ENCODE measurements around the gene SPSB2.
"Not testable (repeated sequence)": the region's sequence is repeated elsewhere in the genome, so short reads cannot be mapped to it uniquely, and the experiment has no call there.

Gene SPSB2

DNA sequence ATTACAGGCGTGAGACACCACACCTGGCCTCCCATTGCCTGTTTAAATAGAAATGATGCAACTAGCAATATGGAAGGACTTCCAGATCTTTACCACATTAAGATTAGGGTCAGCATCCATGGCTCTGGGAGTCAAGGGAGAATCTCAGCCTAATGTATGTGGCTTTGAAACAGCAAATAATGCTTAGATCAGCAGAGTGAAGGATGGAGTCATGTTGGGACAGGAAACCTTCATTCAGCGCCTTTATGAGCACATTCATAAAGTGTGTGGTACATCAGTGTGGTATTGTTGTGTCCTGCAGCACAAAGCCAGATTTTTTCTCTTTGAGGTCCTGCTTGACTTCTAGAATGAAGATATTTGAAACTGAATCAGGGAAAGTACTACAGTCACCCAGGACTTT, 15.3 kb upstream of the SPSB2 start:
- no peak for TF ChIP-seq POU2F2 (IDR thresholded peaks at IDR 0.05; ENCODE audit: low read depth, low read length)
- no peak for TF ChIP-seq PAX5 (IDR thresholded peaks at IDR 0.05; ENCODE audit: insufficient read depth, low read length, severe bottlenecking)
- FAIRE-seq (no peak), DNase-seq (ENCODE audit: insufficient read length, low spot score) (no peak)

DNA sequence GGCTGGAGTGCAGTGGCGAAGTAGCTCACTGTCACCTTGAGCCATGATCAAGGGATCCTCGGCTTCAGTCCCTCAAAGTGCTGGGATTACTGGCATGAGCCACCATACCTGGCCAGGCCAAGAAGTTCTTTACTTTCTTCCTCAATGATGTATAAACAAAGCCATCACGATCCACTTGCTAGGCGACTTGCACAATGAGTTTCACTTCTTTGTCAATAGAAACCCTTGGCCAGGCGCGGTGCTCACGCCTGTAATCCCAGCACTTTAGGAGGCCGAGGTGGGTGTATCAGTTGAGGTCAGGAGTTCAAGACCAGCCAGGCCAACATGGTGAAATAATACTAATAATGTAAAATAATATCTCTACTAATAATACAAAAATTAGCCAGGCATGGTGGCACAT, 14.4 kb upstream of the SPSB2 start:
- DNase-seq (ENCODE audit: insufficient read length, low spot score) (no peak), FAIRE-seq (no peak)
- TF ChIP-seq POLR2A (IDR thresholded peaks at IDR 0.05; ENCODE audit: low read depth, low read length): no peak
- TF ChIP-seq POLR2AphosphoS5 (IDR thresholded peaks at IDR 0.05; ENCODE audit: low read depth, low read length): no peak
- no peak for TF ChIP-seq PAX5 (IDR thresholded peaks at IDR 0.05; ENCODE audit: insufficient read depth, low read length, severe bottlenecking)
- no peak for TF ChIP-seq SPI1 (IDR thresholded peaks at IDR 0.05; ENCODE audit: low read depth, low read length)
- no peak for TF ChIP-seq POU2F2 (IDR thresholded peaks at IDR 0.05; ENCODE audit: low read depth, low read length)
- no peak for TF ChIP-seq TAF1 (IDR thresholded peaks at IDR 0.05; ENCODE audit: low read depth, low read length)

DNA sequence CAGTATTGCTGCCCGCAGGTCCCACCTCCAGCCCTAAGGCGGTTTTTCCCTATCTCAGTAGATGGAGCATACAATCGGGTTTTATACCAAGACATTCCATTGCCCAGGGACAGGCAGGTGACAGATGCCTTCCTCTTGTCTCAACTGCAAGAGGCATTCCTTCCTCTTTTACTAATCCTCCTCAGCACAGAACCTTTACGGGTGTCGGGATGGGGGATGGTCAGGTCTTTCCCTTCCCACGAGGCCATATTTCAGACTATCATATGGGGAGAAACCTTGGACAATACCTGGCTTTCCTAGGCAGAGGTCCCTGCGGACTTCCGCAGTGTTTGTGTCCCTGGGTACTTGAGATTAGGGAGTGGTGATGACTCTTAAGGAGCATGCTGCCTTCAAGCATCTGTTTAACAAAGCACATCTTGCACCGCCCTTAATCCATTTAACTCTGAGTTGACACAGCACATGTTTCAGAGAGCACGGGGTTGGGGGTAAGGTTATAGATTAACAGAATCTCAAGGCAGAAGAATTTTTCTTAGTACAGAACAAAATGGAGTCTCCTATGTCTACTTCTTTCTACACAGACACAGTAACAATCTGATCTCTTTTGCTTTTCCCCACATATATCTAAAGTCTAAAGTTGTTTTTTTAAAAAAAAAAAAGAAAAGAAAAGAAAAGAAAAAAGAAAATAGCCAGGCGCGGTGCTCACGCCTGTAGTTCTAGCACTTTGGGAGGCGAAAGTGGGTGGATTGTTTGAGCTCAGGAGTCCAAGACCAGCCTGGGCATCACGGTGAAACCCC, 13.3 kb upstream of the SPSB2 start:
- not testable (repeated sequence) for DNase-seq (ENCODE audit: insufficient read length, low spot score); FAIRE-seq

DNA sequence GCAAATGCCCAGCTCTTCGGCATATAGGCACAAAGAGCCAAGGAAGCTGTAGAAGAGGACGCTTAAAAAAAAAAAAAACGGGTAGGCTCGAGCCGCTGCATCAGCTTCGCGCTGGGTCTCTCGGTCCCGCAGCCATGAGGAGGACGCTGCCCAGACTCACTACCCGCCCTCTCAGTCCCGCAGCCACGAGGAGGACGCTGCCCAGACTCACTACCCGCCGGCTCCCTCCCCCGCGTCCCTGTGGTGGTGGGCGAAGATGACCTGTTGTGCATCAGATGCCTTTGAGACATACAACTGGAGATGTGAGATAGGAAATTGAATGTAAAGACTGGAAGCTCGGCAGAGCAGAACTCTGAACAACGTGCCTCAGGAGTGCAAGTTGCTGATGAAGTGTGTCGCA, 11.4 kb upstream of the SPSB2 start:
- no peak for DNase-seq (ENCODE audit: insufficient read length, low spot score)
- FAIRE-seq: no peak
- TF ChIP-seq PAX5 (IDR thresholded peaks at IDR 0.05; ENCODE audit: insufficient read depth, low read length, severe bottlenecking): no peak
- TF ChIP-seq POU2F2 (IDR thresholded peaks at IDR 0.05; ENCODE audit: low read depth, low read length): no peak
- TF ChIP-seq TAF1 (IDR thresholded peaks at IDR 0.05; ENCODE audit: low read depth, low read length): no peak
- no peak for TF ChIP-seq SPI1 (IDR thresholded peaks at IDR 0.05; ENCODE audit: low read depth, low read length)
- TF ChIP-seq POLR2AphosphoS5 (IDR thresholded peaks at IDR 0.05; ENCODE audit: low read depth, low read length): no peak
- TF ChIP-seq POLR2A (IDR thresholded peaks at IDR 0.05; ENCODE audit: low read depth, low read length): no peak

GRCh38 chr12:6883683-6884082, 10.6 kb upstream of the SPSB2 start:
- FAIRE-seq (no peak), DNase-seq (ENCODE audit: insufficient read length, low spot score) (no peak)
- no peak for TF ChIP-seq PAX5 (IDR thresholded peaks at IDR 0.05; ENCODE audit: insufficient read depth, low read length, severe bottlenecking)
- no peak for TF ChIP-seq TAF1 (IDR thresholded peaks at IDR 0.05; ENCODE audit: low read depth, low read length)
- TF ChIP-seq POLR2A (IDR thresholded peaks at IDR 0.05; ENCODE audit: low read depth, low read length): no peak
- TF ChIP-seq POLR2AphosphoS5 (IDR thresholded peaks at IDR 0.05; ENCODE audit: low read depth, low read length): no peak
- TF ChIP-seq SPI1 (IDR thresholded peaks at IDR 0.05; ENCODE audit: low read depth, low read length): no peak
- TF ChIP-seq POU2F2 (IDR thresholded peaks at IDR 0.05; ENCODE audit: low read depth, low read length): no peak

GRCh38 chr12:6883252-6883651, 10.1 kb upstream of the SPSB2 start:
- DNase-seq (ENCODE audit: insufficient read length, low spot score): no peak
- FAIRE-seq: no peak
- TF ChIP-seq TAF1 (IDR thresholded peaks at IDR 0.05; ENCODE audit: low read depth, low read length) (no peak), SPI1 (IDR thresholded peaks at IDR 0.05; ENCODE audit: low read depth, low read length) (no peak), POU2F2 (IDR thresholded peaks at IDR 0.05; ENCODE audit: low read depth, low read length) (no peak), PAX5 (IDR thresholded peaks at IDR 0.05; ENCODE audit: insufficient read depth, low read length, severe bottlenecking) (no peak), POLR2A (IDR thresholded peaks at IDR 0.05; ENCODE audit: low read depth, low read length) (no peak), POLR2AphosphoS5 (IDR thresholded peaks at IDR 0.05; ENCODE audit: low read depth, low read length) (no peak)

DNA sequence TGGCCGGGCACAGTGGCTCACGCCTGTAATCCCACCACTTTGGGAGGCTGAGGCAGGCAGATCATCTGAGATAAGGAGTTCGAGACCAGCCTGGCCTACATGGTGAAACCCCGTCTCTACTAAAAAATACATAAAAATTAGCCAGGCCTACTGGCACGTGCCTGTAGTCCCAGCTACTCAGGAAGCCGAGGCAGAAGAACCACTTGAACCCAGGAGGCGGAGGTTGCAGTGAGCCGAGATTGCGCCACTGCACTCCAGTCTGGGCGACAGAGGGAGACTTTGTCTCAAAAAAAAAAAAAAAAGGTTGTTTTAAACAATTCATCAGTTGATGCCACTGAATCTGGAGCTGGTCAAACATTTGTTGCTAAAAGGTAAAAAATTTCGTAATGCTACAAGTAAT, 6.7 kb upstream of the SPSB2 start:
- not testable (repeated sequence) for DNase-seq (ENCODE audit: insufficient read length, low spot score); FAIRE-seq

- FAIRE-seq: not testable (repeated sequence)
Measured at GRCh38 chr12:6874015-6874368, 889 bp upstream of the SPSB2 start.

DNA sequence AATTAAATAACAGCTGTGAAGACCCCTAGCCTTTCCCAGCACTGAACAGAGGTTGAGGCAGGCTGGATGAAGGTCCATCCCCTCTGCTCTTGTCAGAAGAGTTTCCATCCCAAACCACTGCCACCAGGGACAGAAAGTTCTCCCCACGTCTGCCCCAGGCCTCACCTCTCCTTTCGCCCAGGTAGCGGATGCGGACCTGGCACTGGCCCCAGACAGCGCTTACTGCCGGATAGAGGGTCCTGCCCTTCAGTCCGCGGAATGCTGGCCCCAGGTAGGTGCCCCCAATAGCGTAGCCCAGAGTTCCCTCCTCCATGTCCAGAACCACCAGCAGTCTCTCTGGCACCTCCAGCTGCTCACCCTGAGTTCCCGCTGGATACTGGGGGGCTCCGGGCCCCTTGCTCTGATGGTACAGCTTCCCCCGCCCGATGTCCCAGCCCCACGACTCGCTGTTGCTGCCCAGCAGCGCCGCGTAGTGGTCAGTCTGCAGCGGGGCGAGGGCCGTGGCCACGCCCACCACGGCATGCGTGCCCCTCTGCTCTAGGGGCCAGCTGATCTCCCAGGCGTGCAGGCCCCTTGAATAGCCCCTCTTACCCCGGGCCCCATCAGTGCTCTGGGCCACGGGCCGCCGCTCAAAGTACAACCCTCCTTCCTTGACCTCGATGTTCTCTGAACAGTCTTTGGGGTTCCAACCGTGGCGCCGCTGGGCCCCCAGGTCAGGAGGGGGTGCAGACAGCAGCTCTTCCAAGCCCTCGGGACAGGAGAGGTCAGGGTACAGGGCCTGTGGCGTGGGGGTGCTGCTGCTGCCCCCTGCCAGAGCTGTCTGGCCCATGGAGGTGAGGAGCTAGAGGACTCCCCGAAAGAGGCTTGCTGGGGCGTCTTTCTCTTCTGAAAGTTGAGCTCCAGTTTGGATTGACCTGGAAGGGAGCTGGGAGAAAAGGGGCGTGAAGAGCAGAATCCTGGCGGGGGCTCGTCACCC, 742 bp downstream of the SPSB2 start:
- no peak for TF ChIP-seq POLR2AphosphoS5 (IDR thresholded peaks at IDR 0.05; ENCODE audit: low read depth, low read length)
- 0 out of 2 replicates have a peak, but pooled peaks have one; percentile 24 for TF ChIP-seq POLR2A (IDR thresholded peaks at IDR 0.05; ENCODE audit: low read depth, low read length)
- FAIRE-seq (peak; percentile 93), DNase-seq (ENCODE audit: insufficient read length, low spot score) (peak; percentile 76)

More at GRCh38 chr12:6874015-6874368, 889 bp upstream of the SPSB2 start:
- not testable (repeated sequence) for DNase-seq (ENCODE audit: insufficient read length, low spot score)

DNA sequence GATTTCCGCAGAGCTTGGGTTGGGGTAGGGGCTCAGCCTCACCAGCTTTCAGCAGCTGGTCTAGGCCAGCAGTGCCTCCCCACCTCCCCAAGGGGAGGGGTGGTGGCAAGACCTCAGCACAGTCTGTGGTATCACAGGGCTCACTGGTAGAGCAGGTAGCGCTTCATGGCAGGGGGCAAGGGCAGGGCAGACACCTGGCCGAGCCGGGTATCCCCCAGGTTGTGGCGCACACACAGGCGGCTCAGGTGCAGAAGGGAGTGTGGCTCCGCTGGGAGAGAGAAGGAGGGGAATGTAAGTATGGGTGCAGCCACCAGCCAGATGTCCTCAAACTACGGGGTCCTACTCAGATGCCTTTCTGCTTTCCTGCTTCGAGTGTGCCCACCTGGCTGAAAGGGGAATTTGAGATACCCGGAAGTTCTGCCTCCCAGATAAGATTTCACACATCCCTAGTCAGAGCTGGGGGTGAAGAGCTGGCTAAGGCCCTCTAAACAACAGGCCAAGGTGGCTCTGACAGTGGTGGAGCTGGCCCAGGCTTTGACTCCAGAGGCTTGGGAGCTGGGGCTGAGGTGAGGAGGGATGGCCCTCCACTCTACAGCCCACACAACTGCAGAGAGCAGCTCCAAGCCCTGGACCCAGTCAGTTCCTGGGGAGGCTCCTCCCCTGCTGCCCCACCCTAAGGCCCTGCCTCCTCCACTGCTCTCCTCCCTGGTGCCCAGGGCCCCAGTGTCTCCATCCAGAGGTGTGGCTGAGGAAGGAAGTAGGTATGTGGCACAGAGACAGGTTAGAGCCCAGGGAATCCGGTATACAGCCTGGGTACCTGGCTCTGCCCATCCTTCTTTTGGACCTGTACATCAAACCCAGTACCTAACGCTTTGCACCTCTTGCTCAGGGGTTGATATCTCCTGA, 1.8 kb downstream of the SPSB2 start:
- TF ChIP-seq POLR2A (IDR thresholded peaks at IDR 0.05; ENCODE audit: low read depth, low read length) (peak; percentile 63), TAF1 (IDR thresholded peaks at IDR 0.05; ENCODE audit: low read depth, low read length) (no peak), POU2F2 (IDR thresholded peaks at IDR 0.05; ENCODE audit: low read depth, low read length) (peak; percentile 77), POLR2AphosphoS5 (IDR thresholded peaks at IDR 0.05; ENCODE audit: low read depth, low read length) (peak; percentile 80)
- FAIRE-seq (no peak), DNase-seq (ENCODE audit: insufficient read length, low spot score) (no peak)

- FAIRE-seq; DNase-seq (ENCODE audit: insufficient read length, low spot score): not testable (repeated sequence)
Measured at GRCh38 chr12:6870304-6870703, 2.8 kb downstream of the SPSB2 start.
